Activated naive CD4-positive, alpha-beta T cell treated with anti-CD3 and anti-CD28 coated beads, Interleukin-2, amount 50 U/mL, for 72 hours (primary cell): Measurements from ENCODE around the gene PRKCB. TPM values are rescaled to one million over a fixed set of nuclear protein-coding genes. Genes with fewer than 3 reads are reported as not detected.

ENCODE experiments used
- ATAC-seq, 2 donors: fragments of 150-1000 bp; cut with Tn5 transposase; 2 replicates each; pipeline ENCODE4 v1.10.0; 2021; ENCODE audit warnings: mild to moderate bottlenecking in 2 of 2, moderate library complexity in 2 of 2
- DNase-seq, 2 donors: peaks; one replicate each; pipeline ENCODE4 v3.0.0; 2021 to 2022; ENCODE audit warnings: low spot score in 2 of 2
- H3K27ac Mint-ChIP-seq, 2 donors: one replicate each; pipeline ENCODE4 v1.8.0; 2022; ENCODE audit warnings: mild to moderate bottlenecking in 2 of 2, mixed read lengths in 2 of 2
- H3K36me3 Mint-ChIP-seq, 2 donors: one replicate each; pipeline ENCODE4 v1.8.0; 2022; ENCODE audit warnings: mixed read lengths in 2 of 2
- H3K9me3 Mint-ChIP-seq, 2 donors: one replicate each; pipeline ENCODE4 v1.8.0; 2022; ENCODE audit warnings: mixed read lengths in 2 of 2
- total RNA-seq, 2 donors: library from RNA; stranded (reverse); gene quantifications; one replicate each; pipeline ENCODE4 v1.2.3, GENCODE V29; 2022

Gene PRKCB
- total RNA-seq, 2 donors from 2014 or later = 47.8 to 89.9 TPM

DNA sequence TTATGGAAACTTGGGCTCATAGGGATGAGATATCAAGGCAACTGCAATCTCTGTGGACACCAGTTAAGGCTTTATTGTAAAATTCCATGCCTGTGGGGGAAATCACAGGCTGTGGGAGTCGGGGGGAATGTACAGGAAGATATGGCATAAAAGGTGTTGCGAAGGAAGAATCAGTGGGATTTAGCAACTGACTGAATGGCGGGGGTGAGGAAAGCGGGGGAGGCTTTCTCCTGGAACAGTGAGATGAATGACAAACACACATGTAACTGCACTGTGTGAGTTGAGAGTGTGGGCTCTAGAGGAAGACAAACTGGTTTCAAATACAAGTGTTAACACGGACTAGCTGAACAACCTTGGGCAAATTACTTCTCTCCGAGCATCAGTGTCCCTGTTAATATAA lies 143.7 kb downstream of the PRKCB start:
- Mint-ChIP-seq H3K36me3 (peaks cover 0 to 4% of the 10 kb centered on the region in 2 donors), H3K27ac (no peak overlapping the region), H3K9me3 (no peaks in the 10 kb centered on the region)
- DNase-seq (no peak), ATAC-seq (no peak)

- DNase-seq (no peak), ATAC-seq (peak; percentile 35 to 78)
- peaks cover 0 to 4% of the 10 kb centered on the region in 2 donors for H3K36me3 Mint-ChIP-seq
- H3K27ac Mint-ChIP-seq = no peak overlapping the region
- no peaks in the 10 kb centered on the region for H3K9me3 Mint-ChIP-seq
Measured at GRCh38 chr16:23979982-23980381, 144.2 kb downstream of the PRKCB start.

GRCh38 chr16:23981429-23982399 lies 145.9 kb downstream of the PRKCB start:
- no peak for ATAC-seq

DNA sequence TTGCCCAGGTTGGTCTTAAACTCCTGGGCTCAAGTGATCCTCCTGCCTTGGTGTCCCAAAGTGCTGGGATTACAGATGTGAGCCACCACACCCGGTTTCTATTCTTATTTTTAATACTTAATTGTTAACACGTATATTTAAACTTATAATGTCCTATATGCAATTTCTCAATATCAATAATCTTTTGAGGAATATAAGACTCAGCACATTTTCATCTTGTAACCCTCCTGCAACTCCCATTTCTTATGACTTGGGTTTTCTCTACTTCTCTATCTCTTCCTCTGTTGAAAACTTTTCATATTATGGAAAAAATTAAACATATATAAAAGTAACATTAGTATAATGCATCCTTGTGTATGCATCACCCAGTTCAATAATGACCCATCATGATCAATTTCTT lies 150.7 kb downstream of the PRKCB start:
- H3K27ac Mint-ChIP-seq = no peak overlapping the region
- DNase-seq (no peak), ATAC-seq (no peak)
- peaks cover 9 to 10% of the 10 kb centered on the region in 2 donors for H3K36me3 Mint-ChIP-seq
- no peaks in the 10 kb centered on the region for H3K9me3 Mint-ChIP-seq

More at GRCh38 chr16:23981429-23982399, 145.9 kb downstream of the PRKCB start:
- Mint-ChIP-seq H3K27ac (no peak overlapping the region), H3K36me3 (peaks cover 0 to 4% of the 10 kb centered on the region in 2 donors), H3K9me3 (no peaks in the 10 kb centered on the region)
- DNase-seq = no peak

DNA sequence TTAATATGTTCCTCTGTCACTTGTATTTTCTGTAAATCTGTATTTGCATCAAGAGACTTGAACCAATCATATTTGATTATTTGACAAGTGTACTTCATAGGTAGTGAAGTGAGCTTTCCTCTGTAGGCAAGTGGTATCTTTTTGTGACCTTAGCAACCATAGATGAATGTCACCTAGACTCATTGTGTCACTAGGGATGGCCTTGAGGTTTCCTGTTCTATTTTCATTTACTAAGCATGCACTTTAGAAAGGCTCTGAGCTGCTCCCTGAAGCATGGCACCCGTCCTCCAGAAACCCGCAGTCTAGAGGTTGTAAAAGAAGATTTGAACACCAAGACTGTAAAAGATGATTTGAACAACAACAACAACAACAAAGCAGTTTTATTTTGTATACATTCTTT lies 151.7 kb downstream of the PRKCB start:
- Mint-ChIP-seq H3K36me3 (peaks cover 9 to 10% of the 10 kb centered on the region in 2 donors), H3K9me3 (no peaks in the 10 kb centered on the region), H3K27ac (no peak overlapping the region)
- DNase-seq (no peak), ATAC-seq (peak in 1 of 2 donors; percentile 41)

DNA sequence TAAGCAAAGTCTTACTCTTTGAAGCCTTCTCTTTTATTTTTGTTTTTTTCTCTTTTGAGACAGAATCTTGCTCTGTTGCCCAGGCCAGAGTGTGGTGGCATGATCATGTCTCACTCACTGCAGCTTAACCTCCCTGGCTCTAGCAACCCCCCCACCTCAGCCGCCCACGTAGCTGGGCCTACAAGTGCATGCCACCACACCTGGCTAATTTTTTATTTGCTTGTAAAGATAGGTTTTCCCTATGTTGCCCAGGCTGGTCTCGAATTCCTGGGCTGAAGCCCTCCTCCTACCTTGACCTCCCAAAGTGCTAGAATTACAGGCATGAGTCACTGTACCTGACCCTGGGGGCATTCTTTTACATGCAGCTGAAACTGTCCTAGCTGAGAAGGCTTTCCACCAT lies 154.7 kb downstream of the PRKCB start:
- ATAC-seq = no peak
- Mint-ChIP-seq H3K9me3 (no peaks in the 10 kb centered on the region), H3K27ac (peak overlapping the region in 1 of 2 donors; percentile 81), H3K36me3 (peaks cover 5 to 10% of the 10 kb centered on the region in 2 donors)
- DNase-seq = no peak

DNA sequence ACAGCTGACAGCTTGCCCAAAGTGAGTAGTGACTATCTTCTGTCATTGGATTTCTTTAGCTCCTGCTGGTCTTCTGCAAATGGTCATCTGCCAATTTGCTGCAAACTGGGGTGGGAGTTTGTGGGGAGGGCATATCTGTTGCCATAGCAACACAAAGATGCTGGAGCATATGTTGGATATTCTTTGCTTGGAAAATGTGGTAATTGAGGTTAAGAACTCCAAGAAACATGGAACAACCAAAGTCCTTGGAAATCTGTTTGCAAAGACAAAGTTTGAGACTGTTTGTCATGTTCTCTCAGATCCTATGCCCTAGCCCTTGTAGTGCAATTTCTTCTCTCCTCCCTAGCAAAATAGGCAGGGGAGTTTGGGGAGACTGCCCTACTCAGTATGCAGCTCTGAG lies 155.3 kb downstream of the PRKCB start:
- peaks cover 10% of the 10 kb centered on the region in 2 donors for H3K36me3 Mint-ChIP-seq
- no peak for DNase-seq
- ATAC-seq = no peak
- peaks cover 0 to 3% of the 10 kb centered on the region in 2 donors for H3K9me3 Mint-ChIP-seq
- no peak overlapping the region for H3K27ac Mint-ChIP-seq

- no peak overlapping the region for H3K27ac Mint-ChIP-seq
- H3K36me3 Mint-ChIP-seq = peaks cover 5 to 19% of the 10 kb centered on the region in 2 donors
- H3K9me3 Mint-ChIP-seq = peaks cover 0 to 3% of the 10 kb centered on the region in 2 donors
- ATAC-seq (no peak), DNase-seq (no peak)
Measured at GRCh38 chr16:23994615-23995014, 158.8 kb downstream of the PRKCB start.

GRCh38 chr16:23996258-23996955 lies 160.6 kb downstream of the PRKCB start:
- Mint-ChIP-seq H3K36me3 (peaks cover 5 to 19% of the 10 kb centered on the region in 2 donors), H3K9me3 (peaks cover 0 to 3% of the 10 kb centered on the region in 2 donors), H3K27ac (no peak overlapping the region)
- ATAC-seq (no peak), DNase-seq (no peak)

GRCh38 chr16:23998771-23999170 lies 163.0 kb downstream of the PRKCB start:
- ATAC-seq (no peak), DNase-seq (no peak)
- H3K36me3 Mint-ChIP-seq = peaks cover 17 to 19% of the 10 kb centered on the region in 2 donors
- peaks cover 0 to 12% of the 10 kb centered on the region in 2 donors for H3K9me3 Mint-ChIP-seq
- H3K27ac Mint-ChIP-seq = peak overlapping the region; percentile 51 to 86

DNA sequence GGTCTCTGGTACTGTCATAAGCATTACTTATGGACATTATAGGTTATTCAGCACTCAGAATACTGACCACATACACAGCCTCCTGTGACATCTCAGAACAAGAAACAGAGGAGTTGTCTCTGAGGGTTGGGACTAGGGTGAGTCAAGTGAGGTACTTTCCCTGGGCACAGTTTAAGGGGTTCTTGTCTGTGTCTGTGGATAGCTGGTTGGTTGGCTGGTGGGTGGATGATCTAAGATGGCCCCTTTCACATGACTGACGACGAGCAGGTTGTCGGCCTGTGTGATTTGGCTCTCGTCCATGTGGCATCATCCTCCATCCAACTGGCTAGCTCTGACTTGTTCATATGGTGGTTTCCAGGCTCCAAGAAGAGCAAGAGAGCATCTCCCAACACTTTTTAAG lies 163.9 kb downstream of the PRKCB start:
- Mint-ChIP-seq H3K9me3 (peaks cover 0 to 15% of the 10 kb centered on the region in 2 donors), H3K36me3 (peaks cover 18 to 19% of the 10 kb centered on the region in 2 donors), H3K27ac (peak overlapping the region; percentile 22 to 86)
- DNase-seq (peak; percentile 45 to 84), ATAC-seq (peak; percentile 99)

GRCh38 chr16:24001710-24002109 lies 165.9 kb downstream of the PRKCB start:
- DNase-seq (no peak), ATAC-seq (no peak)
- H3K9me3 Mint-ChIP-seq = peaks cover 0 to 12% of the 10 kb centered on the region in 2 donors

DNA sequence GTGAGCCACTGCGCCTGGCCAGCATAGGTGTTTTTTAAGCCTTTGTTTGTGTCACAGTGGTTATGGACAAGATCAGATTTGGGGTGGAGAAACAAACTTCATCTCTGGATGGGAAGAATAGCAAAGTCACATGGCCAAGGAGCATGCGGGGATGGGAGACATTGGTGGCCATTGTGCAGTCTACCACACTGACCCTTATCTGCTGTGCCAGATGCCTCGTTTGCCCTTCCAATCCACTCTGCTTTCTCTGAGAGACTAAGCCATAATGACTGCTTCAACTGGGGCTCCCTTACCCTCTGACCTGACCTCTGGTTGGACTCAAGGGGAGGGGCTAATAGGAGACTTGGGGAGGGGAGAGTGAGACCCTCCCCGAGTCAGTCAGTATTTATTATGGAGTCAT lies 166.8 kb downstream of the PRKCB start:
- H3K27ac Mint-ChIP-seq = no peak overlapping the region
- ATAC-seq (no peak), DNase-seq (no peak)
- peaks cover 14 to 24% of the 10 kb centered on the region in 2 donors for H3K36me3 Mint-ChIP-seq
- H3K9me3 Mint-ChIP-seq = peaks cover 0 to 12% of the 10 kb centered on the region in 2 donors

More at GRCh38 chr16:24001710-24002109, 165.9 kb downstream of the PRKCB start:
- no peak overlapping the region for H3K27ac Mint-ChIP-seq
- H3K36me3 Mint-ChIP-seq = peaks cover 14 to 24% of the 10 kb centered on the region in 2 donors

DNA sequence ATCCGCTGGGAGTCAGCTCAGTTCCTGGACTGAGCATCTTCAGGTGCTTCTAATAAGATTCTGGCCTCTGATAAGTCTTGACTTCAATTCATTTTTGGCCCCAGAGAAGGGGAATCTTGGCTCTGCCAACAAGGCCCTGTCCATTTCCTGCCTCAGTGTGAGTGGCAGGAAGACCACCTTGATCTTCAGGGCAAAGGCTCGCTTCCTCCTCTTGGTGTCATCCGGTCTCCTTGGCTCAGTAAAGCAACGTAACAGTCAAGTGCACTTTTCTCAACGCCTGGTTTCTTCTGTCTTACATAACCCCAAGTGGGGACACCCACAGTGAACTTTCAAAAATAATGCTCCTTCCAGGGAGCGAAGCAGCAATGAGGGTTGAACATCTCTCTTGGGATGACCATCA lies 169.8 kb downstream of the PRKCB start:
- ATAC-seq (no peak), DNase-seq (no peak)
- Mint-ChIP-seq H3K27ac (no peak overlapping the region), H3K9me3 (peaks cover 0 to 12% of the 10 kb centered on the region in 2 donors), H3K36me3 (peaks cover 0 to 19% of the 10 kb centered on the region in 2 donors)

DNA sequence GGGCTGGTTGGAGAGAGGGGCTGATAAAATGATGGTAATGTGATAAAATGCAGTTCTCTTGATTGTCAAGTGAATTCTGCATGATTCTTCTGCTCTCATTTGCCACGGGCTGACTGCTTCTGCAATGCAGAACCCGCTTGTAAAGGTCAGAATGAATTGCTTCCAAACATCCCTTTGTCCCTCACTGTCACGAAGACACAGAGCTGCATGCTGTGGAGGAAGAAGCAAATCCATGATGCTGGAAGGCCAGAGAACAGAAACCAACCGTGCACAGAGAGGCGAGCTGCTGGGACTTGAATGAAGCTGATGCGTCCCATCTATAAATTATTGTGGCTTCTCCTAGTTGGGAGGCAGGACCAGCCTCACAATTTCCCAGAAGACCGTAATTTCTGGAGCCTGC lies 171.6 kb downstream of the PRKCB start:
- ATAC-seq = no peak
- DNase-seq = no peak
- peaks cover 0 to 12% of the 10 kb centered on the region in 2 donors for H3K9me3 Mint-ChIP-seq
- H3K36me3 Mint-ChIP-seq = peaks cover 0 to 19% of the 10 kb centered on the region in 2 donors
- no peak overlapping the region for H3K27ac Mint-ChIP-seq

GRCh38 chr16:24007934-24008333 lies 172.2 kb downstream of the PRKCB start:
- H3K27ac Mint-ChIP-seq = no peak overlapping the region
- ATAC-seq (no peak), DNase-seq (no peak)
- H3K9me3 Mint-ChIP-seq = peaks cover 0 to 9% of the 10 kb centered on the region in 2 donors
- H3K36me3 Mint-ChIP-seq = peaks cover 0 to 16% of the 10 kb centered on the region in 2 donors

GRCh38 chr16:24009098-24009497 lies 173.3 kb downstream of the PRKCB start:
- Mint-ChIP-seq H3K9me3 (no peaks in the 10 kb centered on the region), H3K36me3 (peaks cover 0 to 6% of the 10 kb centered on the region in 2 donors), H3K27ac (peak overlapping the region in 1 of 2 donors; percentile 16)
- DNase-seq (no peak), ATAC-seq (no peak)
